Mucosa of stomach (tissue), 1 donor: ENCODE results near the gene CANT1.
"Not testable (repeated sequence)": the region's sequence is repeated elsewhere in the genome, so short reads cannot be mapped to it uniquely, and the experiment has no call there.

ENCODE experiments used
- H3K27me3 ChIP-seq: one replicate; pipeline ENCODE4 v1.7.0; 2013; ENCODE audit warnings: mild to moderate bottlenecking, low read length; ENCODE audit not compliant: control insufficient read depth, insufficient read depth
- H3K36me3 ChIP-seq: one replicate; pipeline ENCODE4 v1.7.0; 2013; ENCODE audit warnings: low read length; ENCODE audit not compliant: control insufficient read depth, insufficient read depth
- H3K4me1 ChIP-seq: one replicate; pipeline ENCODE4 v1.7.0; 2013; ENCODE audit warnings: mild to moderate bottlenecking, low read length; ENCODE audit not compliant: control insufficient read depth, insufficient read depth
- H3K4me3 ChIP-seq: one replicate; pipeline ENCODE4 v1.7.0; 2013; ENCODE audit warnings: low read length
- H3K9ac ChIP-seq: one replicate; pipeline ENCODE4 v1.7.0; 2013; ENCODE audit warnings: mild to moderate bottlenecking, low read length, moderate library complexity
- H3K9me3 ChIP-seq: one replicate; pipeline ENCODE4 v1.7.0; 2013; ENCODE audit warnings: mild to moderate bottlenecking, low read length, moderate library complexity; ENCODE audit not compliant: control insufficient read depth
- donor health status: Pancreatic carcinoma.

CANT1 gene

GRCh38 chr17:78946131-78946530 is 63.4 kb downstream of the CANT1 start:
- H3K36me3 ChIP-seq: no peaks in the 10 kb centered on the region
- H3K9me3 ChIP-seq: peaks cover 9% of the 10 kb centered on the region
- H3K27me3 ChIP-seq: no peaks in the 10 kb centered on the region
- H3K4me1 ChIP-seq: peaks cover 22% of the 10 kb centered on the region
- H3K9ac ChIP-seq: no peak overlapping the region
- H3K4me3 ChIP-seq: no peak overlapping the region

- H3K9ac ChIP-seq, H3K27me3 ChIP-seq, H3K36me3 ChIP-seq, H3K4me3 ChIP-seq, H3K9me3 ChIP-seq: not testable (repeated sequence)
- peaks cover 22% of the 10 kb centered on the region for H3K4me1 ChIP-seq
Observed at GRCh38 chr17:78945455-78945854, 64.1 kb downstream of the CANT1 start.

GRCh38 chr17:78944956-78945355 is 64.6 kb downstream of the CANT1 start:
- H3K4me3 ChIP-seq: no peak overlapping the region
- H3K9me3 ChIP-seq: no peaks in the 10 kb centered on the region
- no peak overlapping the region for H3K9ac ChIP-seq
- no peaks in the 10 kb centered on the region for H3K36me3 ChIP-seq
- H3K27me3 ChIP-seq: no peaks in the 10 kb centered on the region
- peaks cover 22% of the 10 kb centered on the region for H3K4me1 ChIP-seq

- H3K9me3 ChIP-seq: no peaks in the 10 kb centered on the region
- no peaks in the 10 kb centered on the region for H3K36me3 ChIP-seq
- no peaks in the 10 kb centered on the region for H3K27me3 ChIP-seq
- H3K4me3 ChIP-seq: no peak overlapping the region
- no peak overlapping the region for H3K9ac ChIP-seq
- peaks cover 22% of the 10 kb centered on the region for H3K4me1 ChIP-seq
Observed at GRCh38 chr17:78944026-78944425, 65.5 kb downstream of the CANT1 start.
